ENCODE measurements around the gene ARHGEF2. TPM values are rescaled to one million over a fixed set of nuclear protein-coding genes. Genes with fewer than 3 reads are reported as not detected.
A peak's percentile ranks its signal among the peaks of the same experiment; 100 is the strongest.

Gene ARHGEF2
- polyA plus RNA-seq, 4 donors, result 77.9 to 97.8 (median 81.2) TPM

- no peak for DNase-seq (ENCODE audit: low read depth in 4 of 4, low spot score in 2 of 4)
Measured at GRCh38 chr1:155913969-155914757, 64.2 kb downstream of the ARHGEF2 start.

- no peak for DNase-seq (ENCODE audit: low read depth in 4 of 4, low spot score in 2 of 4)
Measured at GRCh38 chr1:155912056-155912536, 66.3 kb downstream of the ARHGEF2 start.

GRCh38 chr1:155911156-155912055 lies 66.9 kb downstream of the ARHGEF2 start, which contains the start of gene RIT1:
Gene RIT1 (minus strand): TSS chr1:155911349. CDS start chr1:155910761, 588 bp downstream.
- peak; percentile 59 to 76 (median 74) for DNase-seq (ENCODE audit: low read depth in 4 of 4, low spot score in 2 of 4)

GRCh38 chr1:155910621-155911121 lies 67.7 kb downstream of the ARHGEF2 start:
- peak in 1 of 4 donors; percentile 37 for DNase-seq (ENCODE audit: low read depth in 4 of 4, low spot score in 2 of 4)

- DNase-seq (ENCODE audit: low read depth in 4 of 4, low spot score in 2 of 4), result no peak
Measured at GRCh38 chr1:155909894-155910293, 68.5 kb downstream of the ARHGEF2 start.

GRCh38 chr1:155904261-155904660 lies 74.1 kb downstream of the ARHGEF2 start:
- no peak for DNase-seq (ENCODE audit: low read depth in 4 of 4, low spot score in 2 of 4)

GRCh38 chr1:155900161-155900560 lies 78.2 kb downstream of the ARHGEF2 start:
- no peak for DNase-seq (ENCODE audit: low read depth in 4 of 4, low spot score in 2 of 4)

- no peak for DNase-seq (ENCODE audit: low read depth in 4 of 4, low spot score in 2 of 4)
Measured at GRCh38 chr1:155899683-155900082, 78.7 kb downstream of the ARHGEF2 start.

- no peak for DNase-seq (ENCODE audit: low read depth in 4 of 4, low spot score in 2 of 4)
Measured at GRCh38 chr1:155898888-155899287, 79.5 kb downstream of the ARHGEF2 start.

GRCh38 chr1:155897746-155898145 lies 80.6 kb downstream of the ARHGEF2 start:
- DNase-seq (ENCODE audit: low read depth in 4 of 4, low spot score in 2 of 4), result no peak

Other genes with a start within 250 kb of the ARHGEF2 start
- gene GON4L, start 121.3 kb downstream of the ARHGEF2 start, polyA plus RNA-seq (ENCODE audit: insufficient read length in 4 of 4), result 10 to 100 TPM; 31.1 to 62.9 (median 50.4) TPM
- 10 to 100 TPM; 17.2 to 21.4 (median 20.4) TPM for gene SYT11, start 119.0 kb downstream of the ARHGEF2 start, polyA plus RNA-seq (ENCODE audit: insufficient read length in 4 of 4)
- 10 to 100 TPM; 42.9 to 60.3 (median 47.6) TPM for gene RIT1, start 67.2 kb downstream of the ARHGEF2 start, polyA plus RNA-seq (ENCODE audit: insufficient read length in 4 of 4)
- 10 to 100 TPM; 39.4 to 88.1 (median 60.5) TPM for gene KHDC4, start 44.1 kb downstream of the ARHGEF2 start, polyA plus RNA-seq (ENCODE audit: insufficient read length in 4 of 4)
- gene RXFP4, start 36.9 kb downstream of the ARHGEF2 start, polyA plus RNA-seq (ENCODE audit: insufficient read length in 4 of 4), result under 1 TPM; 0.14 to 0.23 (median 0.19) TPM
- gene SSR2, start 42.4 kb upstream of the ARHGEF2 start, polyA plus RNA-seq (ENCODE audit: insufficient read length in 4 of 4), result 100 to 1,000 TPM; 349 to 450 (median 397) TPM
- gene UBQLN4, start 75.3 kb upstream of the ARHGEF2 start, polyA plus RNA-seq (ENCODE audit: insufficient read length in 4 of 4), result 10 to 100 TPM; 46.9 to 61.7 (median 51.8) TPM
- 10 to 100 TPM; 53.9 to 67.9 (median 60.2) TPM for gene LAMTOR2, start 76.2 kb upstream of the ARHGEF2 start, polyA plus RNA-seq (ENCODE audit: insufficient read length in 4 of 4)
- 10 to 100 TPM; 51.0 to 63.6 (median 55.5) TPM for gene RAB25, start 82.6 kb upstream of the ARHGEF2 start, polyA plus RNA-seq (ENCODE audit: insufficient read length in 4 of 4)
- 10 to 100 TPM; 40.9 to 53.6 (median 46.9) TPM for gene MEX3A, start 103.9 kb upstream of the ARHGEF2 start, polyA plus RNA-seq (ENCODE audit: insufficient read length in 4 of 4)
- gene LMNA, start 136.2 kb upstream of the ARHGEF2 start, polyA plus RNA-seq (ENCODE audit: insufficient read length in 4 of 4), result 100 to 1,000 TPM in 3 of 4 donors, 10 to 100 TPM in 1; 81.2 to 114 (median 104) TPM
- gene SEMA4A, start 175.0 kb upstream of the ARHGEF2 start, polyA plus RNA-seq (ENCODE audit: insufficient read length in 4 of 4), result 10 to 100 TPM; 18.3 to 24.5 (median 22.1) TPM
- 10 to 100 TPM; 23.5 to 32.0 (median 28.6) TPM for gene SLC25A44, start 215.6 kb upstream of the ARHGEF2 start, polyA plus RNA-seq (ENCODE audit: insufficient read length in 4 of 4)
- 100 to 1,000 TPM in 2 of 4 donors, 10 to 100 TPM in 2; 78.4 to 103 (median 97.6) TPM for gene PMF1, start 234.5 kb upstream of the ARHGEF2 start, polyA plus RNA-seq (ENCODE audit: insufficient read length in 4 of 4)